PFSK-1 (cell line): ENCODE measurements around the gene APC.

Experiments used
- POLR2AphosphoS5 ChIP-seq: IDR thresholded peaks from 2 replicates; pipeline ENCODE4 v1.6.1; 2012; ENCODE audit warnings: low read depth, mild to moderate bottlenecking, control low read depth, low read length, moderate library complexity
- SIN3A ChIP-seq: IDR thresholded peaks from 2 replicates; pipeline ENCODE4 v1.6.1; 2012; ENCODE audit warnings: mild to moderate bottlenecking, low read length, moderate library complexity, borderline replicate concordance; ENCODE audit not compliant: insufficient read depth
- TF ChIP-seq, protein P1 (sequence below), 2 experiments: IDR thresholded peaks; 2 replicates each; pipeline versions ENCODE4 v1.6.1 to v1.8.0; 2011 to 2012; ENCODE audit warnings: low read depth in 2 of 2, low read length in 2 of 2, control low read depth in 1 of 2, inconsistent platforms in 1 of 2, mild to moderate bottlenecking in 1 of 2, moderate library complexity in 1 of 2; ENCODE audit not compliant: insufficient read depth in 1 of 2

DNA sequence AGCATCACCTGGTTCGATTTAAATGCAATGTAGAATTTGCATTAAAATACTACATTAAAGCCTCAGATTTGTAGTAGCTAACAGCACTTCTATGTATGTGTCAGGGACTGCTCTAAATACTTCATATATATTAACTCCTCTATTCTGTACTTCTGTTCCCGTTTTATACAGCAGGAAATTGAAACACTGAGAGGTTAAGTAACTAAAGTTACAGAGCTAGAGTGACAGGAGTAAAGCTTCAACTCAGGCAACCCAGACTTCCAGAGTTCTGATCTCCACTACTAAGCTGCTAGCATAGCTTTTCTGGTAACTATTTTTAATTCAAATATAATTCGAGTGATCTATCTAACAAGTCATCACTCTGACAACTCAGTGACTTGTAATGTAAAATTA, 619 bp upstream of the APC start:
- TF ChIP-seq POLR2AphosphoS5 (no peak), SIN3A (no peak)
- TF ChIP-seq, protein P1, sequence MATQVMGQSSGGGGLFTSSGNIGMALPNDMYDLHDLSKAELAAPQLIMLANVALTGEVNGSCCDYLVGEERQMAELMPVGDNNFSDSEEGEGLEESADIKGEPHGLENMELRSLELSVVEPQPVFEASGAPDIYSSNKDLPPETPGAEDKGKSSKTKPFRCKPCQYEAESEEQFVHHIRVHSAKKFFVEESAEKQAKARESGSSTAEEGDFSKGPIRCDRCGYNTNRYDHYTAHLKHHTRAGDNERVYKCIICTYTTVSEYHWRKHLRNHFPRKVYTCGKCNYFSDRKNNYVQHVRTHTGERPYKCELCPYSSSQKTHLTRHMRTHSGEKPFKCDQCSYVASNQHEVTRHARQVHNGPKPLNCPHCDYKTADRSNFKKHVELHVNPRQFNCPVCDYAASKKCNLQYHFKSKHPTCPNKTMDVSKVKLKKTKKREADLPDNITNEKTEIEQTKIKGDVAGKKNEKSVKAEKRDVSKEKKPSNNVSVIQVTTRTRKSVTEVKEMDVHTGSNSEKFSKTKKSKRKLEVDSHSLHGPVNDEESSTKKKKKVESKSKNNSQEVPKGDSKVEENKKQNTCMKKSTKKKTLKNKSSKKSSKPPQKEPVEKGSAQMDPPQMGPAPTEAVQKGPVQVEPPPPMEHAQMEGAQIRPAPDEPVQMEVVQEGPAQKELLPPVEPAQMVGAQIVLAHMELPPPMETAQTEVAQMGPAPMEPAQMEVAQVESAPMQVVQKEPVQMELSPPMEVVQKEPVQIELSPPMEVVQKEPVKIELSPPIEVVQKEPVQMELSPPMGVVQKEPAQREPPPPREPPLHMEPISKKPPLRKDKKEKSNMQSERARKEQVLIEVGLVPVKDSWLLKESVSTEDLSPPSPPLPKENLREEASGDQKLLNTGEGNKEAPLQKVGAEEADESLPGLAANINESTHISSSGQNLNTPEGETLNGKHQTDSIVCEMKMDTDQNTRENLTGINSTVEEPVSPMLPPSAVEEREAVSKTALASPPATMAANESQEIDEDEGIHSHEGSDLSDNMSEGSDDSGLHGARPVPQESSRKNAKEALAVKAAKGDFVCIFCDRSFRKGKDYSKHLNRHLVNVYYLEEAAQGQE (IDR thresholded peaks at IDR 0.05; ENCODE audit: insufficient read depth in 1 of 2, low read depth in 2 of 2, low read length in 2 of 2) = no peak
